ENCODE data around the gene MNAT1. TPM values are rescaled to one million over a fixed set of nuclear protein-coding genes. Genes with fewer than 3 reads are reported as not detected.
"Not testable (repeated sequence)": the region's sequence is repeated elsewhere in the genome, so short reads cannot be mapped to it uniquely, and the experiment has no call there.

MNAT1 gene
- total RNA-seq, 1 experiment from 2014 or later = 29.7 TPM

DNA sequence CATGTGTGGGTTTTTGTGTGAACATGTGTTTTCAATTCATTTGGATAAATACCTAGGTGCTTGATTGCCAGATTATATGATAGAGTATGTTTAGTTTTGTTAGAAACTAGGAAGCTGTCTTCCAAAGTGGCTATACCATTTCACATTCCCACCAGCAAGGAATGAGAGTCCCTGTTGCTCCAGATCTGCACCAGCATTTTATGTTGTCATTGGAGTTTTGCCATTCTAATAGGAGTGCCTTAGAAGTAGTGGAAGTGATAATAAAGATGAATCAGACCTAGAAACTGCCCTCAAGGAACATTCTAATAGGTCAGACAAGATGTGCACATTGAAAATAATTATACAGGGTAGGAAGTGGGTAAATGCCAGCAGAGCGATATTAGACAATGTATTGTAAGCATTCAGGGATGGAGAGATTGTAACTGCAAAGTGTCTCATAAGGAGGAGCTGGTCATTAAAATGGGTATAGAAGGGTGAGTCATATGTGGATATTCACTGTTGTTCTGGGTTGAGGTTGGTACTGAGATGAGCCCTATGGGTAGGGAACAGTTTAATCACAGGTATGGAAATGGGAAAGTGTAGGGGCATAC is 71.4 kb downstream of the MNAT1 start:
- peak; percentile 62 for DNase-seq (ENCODE audit: low spot score)

DNA sequence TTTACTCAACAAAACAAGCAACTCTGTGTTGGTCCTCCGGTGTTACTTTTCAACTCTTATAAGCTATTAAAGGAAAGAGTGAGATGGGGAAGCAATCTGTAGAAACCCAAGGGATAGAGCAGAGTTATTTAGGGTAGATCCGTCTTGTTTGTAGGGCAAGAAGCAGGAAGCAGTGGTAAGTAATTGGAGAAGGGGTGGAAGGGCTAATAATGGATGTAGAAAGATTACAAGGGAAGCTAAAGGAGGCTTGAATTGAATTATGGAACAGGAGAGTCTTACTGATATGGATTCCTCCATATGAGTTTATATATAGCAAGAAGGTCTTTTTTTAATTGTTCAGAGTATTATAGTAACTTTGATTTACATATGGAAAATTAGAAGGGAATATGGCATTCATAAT is 72.7 kb downstream of the MNAT1 start:
- DNase-seq (ENCODE audit: low spot score) = no peak

DNA sequence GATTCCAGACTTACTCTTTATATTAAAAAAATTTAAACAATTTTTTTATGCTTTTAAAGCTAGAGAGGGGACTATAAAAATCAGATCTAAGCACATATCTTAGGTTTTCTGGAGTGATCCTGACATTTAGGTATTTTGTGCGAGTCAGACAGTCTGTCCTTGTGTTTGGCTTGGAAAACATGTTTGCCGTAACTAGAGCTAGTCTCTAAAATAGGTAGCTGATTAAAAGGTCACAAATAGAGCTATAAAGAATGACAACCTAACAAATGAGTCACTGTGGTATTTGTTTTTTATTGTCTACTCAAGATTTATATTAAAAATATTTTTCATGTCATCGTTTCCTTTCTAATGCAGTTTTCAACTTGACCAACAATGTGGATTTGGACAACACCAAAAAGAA is 73.4 kb downstream of the MNAT1 start:
- DNase-seq (ENCODE audit: low spot score) = peak; percentile 0

DNA sequence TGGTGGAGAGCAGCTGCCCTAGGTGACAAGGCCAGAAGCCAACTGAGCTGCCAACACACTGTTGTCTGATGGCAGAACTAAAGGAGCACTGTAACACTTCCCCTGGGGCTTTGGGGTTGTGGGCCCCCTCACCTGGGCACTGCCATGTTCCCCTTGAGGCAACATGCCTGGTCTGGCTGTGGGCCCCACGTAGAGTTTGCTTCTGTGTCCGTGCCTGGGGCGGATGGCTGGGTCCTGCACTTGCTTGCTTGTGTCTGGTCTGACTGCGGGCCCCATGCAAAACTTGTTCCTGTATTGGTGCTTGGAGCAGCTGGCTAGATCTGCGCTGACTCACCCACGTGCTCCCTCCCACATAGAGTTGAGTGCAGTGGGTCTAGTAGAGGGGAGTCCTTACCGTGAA is 78.4 kb downstream of the MNAT1 start:
- no peak for DNase-seq (ENCODE audit: low spot score)

DNA sequence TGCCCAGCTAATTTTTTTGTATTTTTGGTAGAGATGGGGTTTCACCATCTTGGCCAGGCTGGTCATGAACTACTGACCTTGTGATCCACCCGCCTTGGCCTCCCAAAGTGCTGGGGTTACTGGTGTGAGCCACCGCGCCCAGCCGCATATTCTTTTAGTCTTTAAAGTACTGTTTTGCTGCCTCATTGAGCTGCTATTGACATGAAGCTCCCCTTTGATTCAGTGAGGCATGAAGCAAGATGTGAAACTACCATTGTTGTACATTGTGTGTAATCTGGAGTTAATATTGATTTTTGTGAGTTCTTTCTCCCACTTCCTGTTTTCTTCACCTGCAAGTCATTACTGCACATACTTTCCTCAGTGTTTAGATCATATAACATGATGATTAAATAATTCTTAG is 80.8 kb downstream of the MNAT1 start:
- DNase-seq (ENCODE audit: low spot score) = no peak

DNA sequence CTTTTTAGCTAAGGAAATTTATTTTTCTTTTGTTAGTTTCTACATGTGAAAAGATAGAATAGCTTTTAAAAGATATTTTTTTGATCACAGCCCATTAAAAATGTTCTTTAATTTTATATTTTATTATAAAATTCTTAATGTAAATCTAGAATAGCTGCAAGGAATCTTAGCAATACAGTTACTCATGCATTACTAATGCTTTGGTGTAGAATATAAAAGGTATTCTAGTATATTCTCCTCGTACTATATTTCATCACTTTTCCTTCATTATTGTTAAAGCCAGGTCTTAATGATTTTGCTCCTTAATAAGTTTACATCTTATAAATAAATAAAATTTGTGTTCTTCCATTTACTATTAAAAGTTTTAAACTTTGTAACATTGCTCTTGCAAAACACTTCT is 82.6 kb downstream of the MNAT1 start:
- no peak for DNase-seq (ENCODE audit: low spot score)

DNA sequence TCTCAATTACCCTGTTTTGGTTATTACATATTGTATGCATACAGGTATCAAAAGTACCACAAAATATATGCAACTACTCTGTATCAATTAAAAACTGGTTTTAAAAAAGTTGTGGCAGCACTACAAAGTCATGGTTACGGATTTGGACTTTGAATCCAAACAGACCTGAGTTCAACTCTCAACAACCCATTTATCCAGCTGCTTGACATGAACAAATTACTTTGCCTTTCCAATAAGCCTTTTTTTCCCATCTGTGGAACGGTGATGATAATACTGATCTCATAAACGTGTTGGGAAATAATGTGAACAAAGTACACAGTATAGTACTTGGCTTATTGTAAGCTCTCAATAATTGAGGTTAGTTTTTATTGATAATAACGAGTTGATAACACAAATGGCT is 85.0 kb downstream of the MNAT1 start:
- DNase-seq (ENCODE audit: low spot score) = no peak

DNA sequence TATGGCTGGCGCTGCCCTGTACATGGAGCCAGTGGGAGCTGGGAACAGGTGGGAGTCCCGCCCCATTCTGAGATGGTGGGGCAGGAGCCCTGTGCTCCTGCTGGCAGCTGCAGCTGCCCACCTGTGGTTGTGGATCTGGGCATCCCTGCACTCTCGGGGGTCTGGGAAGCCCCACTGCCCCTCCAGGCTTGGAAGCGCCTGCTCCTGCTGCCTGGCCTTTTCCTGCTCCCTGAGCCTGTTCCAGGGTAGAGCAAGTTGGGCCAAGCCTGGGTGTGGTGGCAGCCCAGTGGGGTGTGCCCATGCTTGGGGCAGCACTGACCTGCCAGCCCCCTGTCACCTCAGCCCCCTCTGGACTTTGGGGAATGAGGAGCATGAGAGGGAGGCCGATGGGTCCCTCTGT is 104.0 kb downstream of the MNAT1 start:
- no peak for DNase-seq (ENCODE audit: low spot score)

DNA sequence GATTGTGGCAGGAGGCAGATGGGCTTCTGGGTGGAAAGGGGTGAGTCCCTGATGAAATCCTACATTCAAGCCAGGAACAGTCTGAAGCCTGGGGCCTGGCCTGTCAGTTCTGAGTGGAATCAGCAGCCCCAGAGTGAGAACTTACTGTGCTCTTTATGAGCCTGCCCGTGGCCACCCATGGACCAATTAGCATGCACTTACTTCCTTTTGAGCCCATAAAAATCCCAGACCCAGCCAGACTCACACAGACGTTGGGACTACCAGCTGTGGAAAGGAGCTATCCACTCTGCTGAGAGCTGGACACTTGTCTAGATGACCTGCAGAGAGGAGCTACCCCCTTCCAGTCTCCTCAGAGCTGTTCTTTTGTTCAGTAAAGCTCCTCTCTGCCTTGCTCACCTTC is 104.5 kb downstream of the MNAT1 start:
- no peak for DNase-seq (ENCODE audit: low spot score)

DNA sequence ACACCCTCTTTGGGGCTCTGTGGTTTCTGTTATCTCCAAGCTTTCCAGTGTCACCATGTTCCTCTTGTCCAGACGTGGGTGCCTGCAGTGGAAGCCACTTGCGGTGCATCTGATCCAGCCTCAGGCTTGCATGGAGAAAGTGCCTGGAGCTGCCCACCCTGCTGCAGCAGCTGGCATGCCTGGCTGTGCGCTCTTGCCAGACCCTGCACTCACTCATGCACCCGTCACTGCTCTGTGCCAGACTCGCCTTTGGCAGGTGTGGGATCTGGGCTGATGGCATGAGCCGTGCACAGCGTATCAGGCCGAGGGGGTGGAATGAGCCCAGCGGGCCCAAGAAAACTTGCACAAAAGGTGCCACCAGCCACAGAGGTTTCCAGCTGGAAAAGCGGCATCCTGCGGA is 105.1 kb downstream of the MNAT1 start:
- DNase-seq (ENCODE audit: low spot score) = no peak

DNA sequence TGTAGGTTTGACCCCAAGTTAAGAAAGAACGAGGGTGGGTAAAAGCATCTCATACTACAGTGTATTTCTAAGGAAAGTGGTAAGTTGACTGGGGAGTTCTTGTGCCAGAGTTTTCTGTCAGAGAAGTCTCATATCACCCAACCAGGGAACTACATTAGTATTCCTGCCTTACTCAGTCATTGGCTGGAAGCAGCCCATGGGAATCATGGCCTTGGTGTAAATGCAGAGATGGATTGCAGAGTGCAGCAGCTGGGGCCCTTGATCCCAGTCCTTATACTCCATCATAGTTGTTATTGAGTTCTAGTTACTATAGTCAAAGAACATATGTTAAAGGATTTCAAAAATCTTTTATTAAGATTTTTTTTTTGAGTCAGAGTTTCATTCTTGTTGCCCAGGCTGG is 105.8 kb downstream of the MNAT1 start:
- DNase-seq (ENCODE audit: low spot score) = no peak

DNA sequence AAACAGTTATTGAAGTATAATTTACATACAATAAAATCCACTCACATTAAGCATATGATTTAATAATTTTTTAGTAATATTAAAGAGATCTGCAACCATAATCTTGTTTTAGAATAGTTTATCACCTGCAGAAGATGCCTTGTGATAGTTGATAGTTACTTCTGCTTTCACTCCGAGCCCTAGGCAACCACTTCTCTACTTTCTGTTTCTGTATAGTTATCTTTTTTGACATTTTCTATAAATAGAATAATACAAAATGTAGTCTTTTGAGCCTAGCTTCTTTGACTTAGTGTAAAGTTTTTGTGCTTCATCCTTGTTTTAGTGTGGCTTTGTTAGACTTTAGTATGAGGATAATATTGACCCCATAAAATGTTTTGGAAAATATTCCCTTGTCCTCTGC is 111.0 kb downstream of the MNAT1 start:
- no peak for DNase-seq (ENCODE audit: low spot score)

DNA sequence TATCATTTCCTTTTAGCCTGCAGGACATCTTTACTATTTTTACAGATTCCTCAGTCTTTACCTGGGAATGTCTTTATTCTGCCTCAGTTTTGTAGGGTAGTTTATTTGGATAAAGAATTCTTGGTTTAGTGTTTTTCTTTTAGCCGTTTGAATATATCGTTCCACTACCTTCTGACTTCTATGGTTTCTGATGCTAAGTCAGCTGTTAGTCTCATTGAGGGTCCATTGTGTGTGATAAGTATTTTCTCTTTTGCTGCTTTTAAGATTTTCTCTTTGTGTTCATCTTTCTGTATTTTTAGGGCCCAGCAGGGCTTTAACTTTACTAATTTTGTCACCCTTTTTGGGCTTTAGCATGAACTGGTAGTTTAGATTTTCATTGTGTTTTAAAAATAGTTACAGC is 113.5 kb downstream of the MNAT1 start:
- no peak for DNase-seq (ENCODE audit: low spot score)

DNA sequence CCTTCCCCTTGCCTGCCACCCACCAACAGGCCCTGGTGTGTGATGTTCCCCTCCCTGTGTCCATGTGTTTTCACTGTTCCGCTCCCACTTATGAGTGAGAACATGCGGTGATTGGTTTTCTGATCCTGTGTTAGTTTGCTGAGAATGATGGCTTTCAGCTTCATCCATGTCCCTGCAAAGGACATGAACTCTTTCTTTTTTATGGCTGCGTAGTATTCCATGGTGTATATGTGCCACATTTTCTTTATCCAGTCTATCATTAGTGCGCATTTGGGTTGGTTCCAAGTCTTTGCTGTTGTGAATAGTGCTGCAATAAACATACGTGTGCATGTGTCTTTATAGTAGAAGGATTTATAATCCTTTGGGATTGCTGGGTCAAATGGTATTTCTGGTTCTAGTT is 117.1 kb downstream of the MNAT1 start:
- not testable (repeated sequence) for DNase-seq (ENCODE audit: low spot score)

DNA sequence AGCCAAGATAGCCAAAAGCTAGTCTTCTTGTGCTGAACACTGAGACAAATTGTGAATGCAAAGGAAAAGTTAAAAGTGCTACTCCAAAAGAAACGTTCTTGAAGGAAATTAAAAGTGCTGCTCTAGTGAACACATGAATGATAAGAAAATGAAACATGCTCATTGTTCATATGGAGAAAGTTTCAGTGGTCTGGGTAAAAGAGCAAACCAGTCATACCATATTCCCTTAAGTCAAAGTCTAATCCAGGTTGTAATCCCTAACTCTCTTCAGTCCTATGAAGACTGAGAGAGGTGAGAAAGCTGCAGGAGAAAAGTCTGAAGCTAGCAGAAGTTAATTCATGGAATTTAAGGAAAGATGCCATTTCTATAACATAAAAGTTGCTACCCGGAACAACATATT is 121.5 kb downstream of the MNAT1 start:
- DNase-seq (ENCODE audit: low spot score) = no peak

DNA sequence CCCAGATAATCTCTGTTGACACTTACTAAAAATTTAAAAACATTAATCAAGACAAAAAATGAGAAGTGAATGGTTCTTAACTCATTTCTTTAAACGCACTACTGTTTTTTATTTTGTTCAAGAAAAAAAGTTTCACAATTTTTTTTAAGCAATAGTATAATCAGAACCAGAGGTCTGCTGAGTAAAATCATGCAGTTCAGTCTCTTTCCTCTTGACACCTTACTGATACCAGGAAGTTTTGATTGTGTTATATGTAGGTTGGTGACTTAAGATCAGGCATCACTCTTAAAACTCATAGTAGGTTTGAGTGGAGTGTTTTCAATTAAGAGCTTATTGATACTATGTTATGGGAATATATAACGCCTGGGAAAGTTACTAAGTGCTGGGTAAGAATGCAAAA is 125.0 kb downstream of the MNAT1 start:
- no peak for DNase-seq (ENCODE audit: low spot score)

DNA sequence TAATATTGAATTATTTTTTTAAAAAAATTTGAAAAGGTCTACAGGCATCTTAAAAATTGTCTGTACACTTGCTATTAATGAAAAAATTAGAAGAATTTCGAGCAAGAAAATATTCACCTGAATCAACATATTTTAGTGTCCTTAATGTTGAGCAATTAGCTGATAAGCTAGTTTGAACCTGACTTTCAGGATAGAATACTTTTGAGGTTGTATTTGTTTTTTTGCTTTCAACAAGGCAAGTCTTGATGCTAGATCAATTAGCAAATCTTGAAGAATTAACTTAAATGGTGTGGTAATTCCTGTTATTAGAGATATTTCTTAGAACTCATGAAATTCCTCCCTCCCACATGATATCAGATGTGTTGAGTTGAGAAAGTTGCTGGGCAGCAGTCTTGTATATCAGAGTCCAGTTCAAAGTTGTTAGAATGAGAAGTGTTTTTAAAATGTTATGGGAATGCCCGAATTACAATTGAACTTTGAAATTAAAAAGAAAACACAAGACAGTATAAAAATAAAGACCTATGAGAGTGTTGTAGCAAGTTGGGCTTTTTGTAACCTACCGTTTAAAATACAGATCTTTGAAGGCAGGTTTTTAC is 127.1 kb downstream of the MNAT1 start:
- DNase-seq (ENCODE audit: low spot score) = no peak

DNA sequence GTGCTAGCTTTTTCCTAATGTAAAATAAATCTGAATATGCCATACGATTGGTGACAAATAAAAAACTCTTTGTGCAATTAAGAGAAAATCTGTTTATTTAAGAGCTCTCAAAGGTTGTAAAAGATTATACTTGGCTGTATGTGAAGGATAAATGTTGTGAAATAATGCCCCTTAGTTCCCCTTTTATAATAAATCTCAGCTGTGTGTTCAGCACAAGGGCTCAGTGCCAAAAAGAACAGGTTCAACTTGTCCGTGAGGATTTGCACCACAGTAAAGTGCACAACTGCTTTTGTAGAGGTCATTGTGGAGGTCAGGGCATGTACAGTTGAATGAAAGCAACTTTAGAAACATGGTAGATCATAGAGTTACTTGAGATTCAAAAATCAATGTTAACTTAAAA is 127.7 kb downstream of the MNAT1 start:
- no peak for DNase-seq (ENCODE audit: low spot score)

DNA sequence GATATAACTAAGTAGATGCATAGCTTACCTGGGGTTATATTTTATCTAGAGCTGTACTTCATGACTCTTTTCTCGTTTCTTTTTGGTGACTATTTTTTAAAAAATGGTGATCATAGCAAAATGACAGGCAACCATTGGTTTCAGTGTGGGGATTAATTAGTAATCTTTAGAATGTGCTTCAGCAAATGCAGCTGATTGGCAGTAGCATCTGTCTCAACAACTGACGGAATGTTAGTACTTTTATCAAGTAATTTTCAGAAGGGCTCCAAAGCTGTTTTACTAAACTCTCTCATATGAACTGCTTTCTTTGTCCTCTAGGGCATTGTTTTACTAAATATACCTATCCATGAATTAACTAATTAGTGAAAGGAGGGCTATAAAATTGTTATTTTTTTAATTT is 128.7 kb downstream of the MNAT1 start:
- DNase-seq (ENCODE audit: low spot score) = no peak

DNA sequence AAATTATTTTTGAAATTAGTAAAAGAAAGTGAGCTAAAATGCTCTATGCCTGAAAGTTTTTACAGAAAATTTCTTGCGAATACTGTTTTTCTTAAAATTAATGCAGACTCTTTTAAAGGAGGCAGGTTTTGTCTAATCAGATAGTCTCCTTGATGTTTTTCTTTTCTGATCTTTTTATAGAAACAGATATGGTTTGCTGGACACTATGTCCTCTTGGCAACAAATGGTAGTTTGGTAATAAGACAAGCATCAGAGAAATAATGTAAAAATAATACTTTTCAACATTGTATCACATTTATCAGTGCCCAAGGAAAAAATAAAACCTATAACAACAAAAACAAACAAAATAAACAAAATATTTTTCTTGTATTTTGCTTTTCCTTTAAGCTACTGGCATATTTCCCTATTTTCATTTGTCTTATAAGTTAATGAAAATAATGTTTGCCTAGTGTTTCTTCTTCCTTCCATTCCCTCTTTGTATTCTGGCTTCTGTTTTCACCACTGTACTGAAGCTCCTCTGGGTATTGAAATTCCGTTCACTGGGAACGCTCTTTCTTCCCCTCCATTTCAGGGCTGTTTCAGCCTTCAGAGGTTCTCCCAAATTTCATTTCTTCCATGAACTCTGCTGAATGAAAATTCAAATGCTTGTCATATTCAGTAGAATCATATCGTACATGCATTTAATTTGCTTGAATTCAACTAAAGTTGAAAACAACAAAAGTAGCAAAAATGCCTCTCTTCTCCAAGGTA is 131.0 kb downstream of the MNAT1 start:
- DNase-seq (ENCODE audit: low spot score) = no peak

DNA sequence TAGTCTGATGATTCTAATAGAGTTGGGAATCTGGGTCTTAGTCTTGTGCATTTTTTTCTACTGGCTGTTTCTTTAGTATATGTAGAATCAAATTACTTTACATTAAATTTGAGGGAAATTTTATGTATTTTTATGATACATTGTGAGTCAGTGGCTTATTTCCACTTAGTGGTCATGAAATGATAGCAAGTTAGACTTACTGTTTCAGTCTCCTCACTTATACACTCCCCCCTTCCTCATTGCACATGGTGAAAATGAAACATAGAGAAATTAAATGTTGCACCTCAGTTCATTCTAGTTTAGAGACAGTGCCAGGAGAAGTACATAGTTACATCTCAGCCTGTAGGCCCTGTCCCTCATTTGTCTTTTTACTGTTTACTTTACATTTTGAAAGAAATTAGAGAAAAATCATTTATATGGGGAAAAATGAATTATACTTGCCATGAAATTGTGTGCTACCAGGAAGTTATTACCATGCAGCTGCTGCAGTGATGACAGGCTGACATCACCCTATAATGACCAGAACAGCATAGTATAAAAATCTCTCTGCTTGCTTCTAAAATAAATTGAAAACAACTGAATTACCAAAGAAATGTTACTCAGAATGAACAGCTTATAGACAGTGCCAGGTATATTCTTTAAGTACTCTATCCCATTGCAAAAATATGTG is 133.1 kb downstream of the MNAT1 start:
- no peak for DNase-seq (ENCODE audit: low spot score)

DNA sequence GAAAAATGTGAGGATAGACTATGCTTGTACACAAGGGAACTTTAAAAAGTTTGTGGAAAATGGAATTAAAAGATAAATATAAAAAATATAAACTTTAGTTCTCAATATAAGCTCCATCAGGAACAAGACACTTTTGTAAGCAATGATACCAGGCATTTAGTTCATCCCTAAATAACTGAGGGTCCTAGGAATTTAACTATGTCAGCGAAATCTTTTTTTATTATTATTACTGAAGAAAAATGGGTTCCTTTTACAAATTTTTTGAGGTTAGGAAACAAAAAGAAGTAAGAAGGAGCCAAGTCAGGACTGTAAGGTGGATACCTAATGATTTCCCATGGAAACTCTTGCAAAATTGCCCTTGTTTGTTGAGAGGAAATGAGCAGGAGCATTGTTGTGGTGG is 143.6 kb downstream of the MNAT1 start:
- DNase-seq (ENCODE audit: low spot score) = no peak

DNA sequence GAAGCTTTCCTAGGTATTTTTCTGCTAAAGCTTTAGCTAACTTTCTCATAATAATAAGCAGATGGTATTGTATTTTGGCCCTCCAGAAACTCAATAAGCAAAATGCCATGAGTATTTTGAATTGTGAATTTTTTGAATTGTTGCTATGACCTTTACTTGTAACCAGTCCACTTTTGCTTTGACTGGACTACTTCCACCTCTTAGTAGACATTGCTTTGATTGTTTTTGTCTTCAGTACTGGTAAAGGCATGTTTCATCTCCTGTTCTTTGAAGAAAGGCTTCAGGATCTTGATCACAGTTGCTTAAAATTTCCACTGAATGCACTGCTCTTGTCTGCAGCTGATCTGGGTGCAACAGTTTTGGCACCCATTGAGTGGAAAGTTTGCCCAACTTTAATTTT is 144.0 kb downstream of the MNAT1 start:
- no peak for DNase-seq (ENCODE audit: low spot score)
